GM18861 (cell line): Measurements from ENCODE around the gene BRICD5.

Experiments
- ATAC-seq: cut with Tn5 transposase; IDR thresholded peaks from one replicate; pipeline ENCODE4 v1.9.1; 2021; ENCODE audit not compliant: unreplicated experiment

The BRICD5 gene

GRCh38 chr16:2166263-2167067, 44.2 kb downstream of the BRICD5 start:
- no peak for ATAC-seq

GRCh38 chr16:2165861-2166260, 44.8 kb downstream of the BRICD5 start:
- no peak for ATAC-seq

- ATAC-seq: no peak
Observed at GRCh38 chr16:2163211-2163881, 47.3 kb downstream of the BRICD5 start.

- ATAC-seq: no peak
Observed at GRCh38 chr16:2162676-2163118, 48.0 kb downstream of the BRICD5 start.

GRCh38 chr16:2161911-2162310, 48.8 kb downstream of the BRICD5 start:
- no peak for ATAC-seq

GRCh38 chr16:2160915-2161551, 49.6 kb downstream of the BRICD5 start:
- no peak for ATAC-seq
